HG03432 (cell line): ENCODE data around the gene KRABD2.
"Not testable (repeated sequence)": the region's sequence is repeated elsewhere in the genome, so short reads cannot be mapped to it uniquely, and the experiment has no call there.

Experiments
- ATAC-seq: cut with Tn5 transposase; IDR thresholded peaks from one replicate; pipeline ENCODE4 v1.9.1; 2021; ENCODE audit warnings: mild to moderate bottlenecking, moderate library complexity; ENCODE audit not compliant: unreplicated experiment

KRABD2 gene

DNA sequence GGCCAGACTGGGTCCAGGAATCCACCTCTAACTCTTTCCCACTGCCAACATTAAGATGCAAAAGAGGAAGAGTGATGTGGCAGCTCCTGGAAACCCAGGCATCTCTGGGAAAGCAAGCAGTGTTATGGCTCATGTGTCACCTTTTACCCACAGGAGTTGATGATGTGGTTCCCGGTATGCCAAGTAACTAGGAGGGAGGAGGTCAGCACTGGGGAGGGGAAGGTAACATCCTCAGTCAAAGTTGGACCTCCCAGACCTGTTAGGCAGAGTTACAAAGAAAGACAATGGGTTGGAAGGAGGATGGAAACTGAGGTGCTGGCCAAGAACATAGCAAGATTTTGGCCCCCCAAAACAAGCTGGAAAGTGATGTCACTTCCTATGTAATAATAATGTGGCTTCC lies 11.4 kb downstream of the KRABD2 start:
- no peak for ATAC-seq

DNA sequence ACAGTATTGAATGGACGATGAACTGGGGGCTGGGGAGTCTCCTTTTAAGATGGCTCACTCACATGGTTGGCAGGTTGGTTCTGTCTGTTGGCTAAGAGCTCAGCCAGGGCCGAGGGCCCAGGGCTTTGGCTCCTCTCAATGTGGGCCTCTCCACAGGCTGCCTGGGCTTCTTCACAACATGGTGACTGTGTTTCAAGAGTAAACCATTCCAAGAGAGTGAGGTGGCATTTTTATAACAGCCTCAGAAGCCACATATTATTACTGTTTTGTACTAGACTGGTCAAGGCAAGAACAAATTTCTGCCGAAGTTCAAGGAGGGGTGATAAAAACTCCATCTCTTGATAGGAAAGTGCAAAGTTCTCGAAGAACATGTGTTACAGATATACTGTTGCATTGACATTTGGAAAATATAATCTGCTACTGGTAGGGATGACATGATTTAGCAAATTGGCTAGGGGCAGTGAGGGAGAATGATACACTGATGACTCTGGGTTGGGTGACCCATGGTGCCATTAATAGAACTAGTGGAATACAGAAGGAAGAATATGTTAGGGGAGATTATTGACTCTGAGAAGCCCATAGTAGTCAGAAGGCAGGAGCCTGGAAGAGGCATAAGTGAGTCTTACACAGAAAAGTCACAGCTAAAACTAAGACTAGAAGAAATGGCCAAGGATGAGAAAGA lies 13.7 kb downstream of the KRABD2 start:
- ATAC-seq: no peak

DNA sequence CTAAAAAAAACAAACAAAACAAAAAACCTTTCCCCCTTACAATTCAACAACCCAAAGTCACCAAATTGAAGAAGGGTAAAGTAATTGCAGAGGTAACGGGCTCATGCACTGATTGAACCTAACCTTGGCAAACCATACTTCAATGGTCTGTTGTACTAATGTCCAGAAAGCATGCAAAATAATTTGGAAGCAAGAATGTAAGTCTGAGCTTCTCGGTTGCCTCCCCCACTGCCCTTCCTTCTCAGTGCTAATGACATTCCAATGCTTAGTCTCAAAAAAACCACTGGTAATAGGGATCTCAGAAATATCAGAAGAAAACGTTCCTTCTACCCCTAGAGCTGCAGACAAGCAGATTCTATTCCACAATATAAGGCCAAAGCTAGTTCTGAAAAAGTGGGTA lies 15.8 kb downstream of the KRABD2 start:
- no peak for ATAC-seq

DNA sequence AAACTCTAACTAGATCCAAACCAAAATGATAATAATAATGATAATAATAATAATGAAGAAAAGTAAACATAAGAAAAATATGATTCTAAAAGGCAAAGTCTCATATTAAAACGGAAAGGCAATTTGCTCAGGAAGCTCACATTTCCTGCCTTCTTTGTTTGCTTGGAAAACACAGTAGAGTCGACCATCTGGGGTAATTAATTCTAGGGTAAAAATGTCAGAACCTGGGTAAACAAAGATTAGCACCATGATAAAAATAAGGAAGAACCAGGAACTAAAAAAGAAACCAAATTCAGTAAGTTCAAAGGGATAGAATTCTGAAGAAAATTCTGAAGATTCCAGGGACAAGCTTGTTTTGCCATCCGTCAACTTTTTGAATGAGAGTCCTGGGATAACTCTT lies 16.2 kb downstream of the KRABD2 start:
- no peak for ATAC-seq

DNA sequence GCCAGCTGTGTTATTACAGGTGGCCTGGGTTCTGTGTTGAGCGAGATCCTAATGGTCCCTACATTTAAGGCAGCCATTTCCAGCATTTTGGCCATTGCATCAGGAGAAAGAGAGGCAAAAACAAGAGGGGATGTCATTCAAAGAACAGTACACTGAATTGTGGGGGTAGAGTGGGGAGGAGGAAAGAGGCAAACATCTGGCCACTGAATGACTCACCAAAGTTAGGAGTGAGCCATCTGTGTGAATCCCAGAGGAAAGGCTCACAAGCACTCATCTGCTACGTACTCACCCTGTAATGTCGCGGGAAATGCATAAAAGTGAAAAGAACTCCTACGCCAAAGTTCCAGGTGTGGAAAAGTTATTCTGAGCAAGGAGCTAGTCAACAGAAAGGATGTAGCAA lies 16.7 kb downstream of the KRABD2 start:
- ATAC-seq: no peak

DNA sequence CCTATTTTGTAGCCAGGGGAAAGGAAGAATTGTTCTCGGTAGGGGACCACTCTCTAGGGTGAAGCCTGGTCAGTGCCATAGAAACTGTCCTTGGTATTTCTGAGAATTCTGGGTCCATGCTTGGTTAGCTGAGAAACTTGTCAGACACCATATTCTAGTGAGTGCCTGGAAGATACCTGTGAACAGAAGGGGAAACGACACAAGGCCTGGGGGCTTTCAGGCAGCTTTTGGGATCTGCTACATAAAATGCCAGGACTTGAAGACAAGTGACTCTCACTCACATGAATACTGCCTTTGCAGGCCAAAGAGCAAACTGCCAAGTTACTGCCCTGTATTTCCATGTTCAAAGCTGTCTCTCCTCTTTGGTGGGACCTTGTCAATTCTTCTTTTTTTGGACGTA lies 18.6 kb downstream of the KRABD2 start:
- ATAC-seq: no peak

DNA sequence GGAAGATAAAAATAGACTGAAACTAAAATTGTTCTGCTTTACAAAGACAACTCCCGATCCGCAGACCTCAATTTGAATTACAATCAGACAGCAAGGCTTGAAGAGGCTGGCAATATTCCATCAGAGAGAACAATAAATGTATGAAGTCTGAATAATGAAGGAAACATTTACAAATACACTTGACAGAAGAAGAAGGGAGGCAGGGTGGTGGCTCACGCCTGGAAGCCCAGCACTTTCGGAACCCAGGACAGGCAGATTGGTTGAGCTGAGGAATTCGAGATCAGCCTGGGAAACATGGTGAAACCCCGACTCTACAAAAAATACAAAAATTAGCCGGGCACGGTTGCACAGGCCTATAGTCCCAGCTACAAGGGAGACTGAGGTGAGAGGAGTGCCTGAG lies 22.3 kb downstream of the KRABD2 start:
- ATAC-seq: no peak

DNA sequence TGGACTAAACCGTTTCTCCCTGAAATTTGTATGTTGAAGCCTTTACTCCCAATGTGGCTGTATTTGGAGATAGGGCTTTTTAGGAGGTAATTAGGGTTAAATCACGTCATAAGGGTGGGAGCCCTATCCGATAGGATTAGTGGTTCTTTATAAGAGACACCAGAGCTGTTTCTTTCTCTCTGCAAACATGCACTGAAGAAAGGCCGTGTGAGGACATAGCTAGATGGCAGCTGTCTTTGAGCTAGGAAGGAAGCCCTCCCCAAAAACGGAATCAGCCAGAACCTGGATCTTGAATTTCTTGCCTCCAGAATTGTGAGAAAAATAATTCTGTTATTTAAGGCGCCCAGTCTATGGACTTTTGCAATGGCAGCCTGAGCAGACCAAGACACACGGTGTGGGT lies 22.8 kb downstream of the KRABD2 start:
- ATAC-seq: no peak

DNA sequence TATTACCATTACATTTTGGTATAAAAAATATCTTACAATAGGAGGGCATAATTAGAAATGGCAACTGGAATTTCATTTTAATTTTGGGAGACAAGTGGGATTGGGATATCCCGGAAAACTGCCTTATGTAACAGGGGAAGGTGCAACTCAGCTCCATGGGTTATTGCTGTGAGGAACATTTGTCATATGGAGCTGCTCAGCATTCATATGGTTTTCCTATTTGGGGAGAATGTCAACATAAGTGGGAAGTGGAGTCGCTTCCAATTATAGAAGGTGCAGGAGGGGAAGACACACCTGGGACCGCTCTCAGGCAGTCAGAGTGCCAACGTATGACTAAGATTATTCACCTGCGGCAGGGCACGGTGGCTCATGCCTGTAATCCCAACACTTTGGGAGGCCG lies 26.2 kb downstream of the KRABD2 start:
- no peak for ATAC-seq

DNA sequence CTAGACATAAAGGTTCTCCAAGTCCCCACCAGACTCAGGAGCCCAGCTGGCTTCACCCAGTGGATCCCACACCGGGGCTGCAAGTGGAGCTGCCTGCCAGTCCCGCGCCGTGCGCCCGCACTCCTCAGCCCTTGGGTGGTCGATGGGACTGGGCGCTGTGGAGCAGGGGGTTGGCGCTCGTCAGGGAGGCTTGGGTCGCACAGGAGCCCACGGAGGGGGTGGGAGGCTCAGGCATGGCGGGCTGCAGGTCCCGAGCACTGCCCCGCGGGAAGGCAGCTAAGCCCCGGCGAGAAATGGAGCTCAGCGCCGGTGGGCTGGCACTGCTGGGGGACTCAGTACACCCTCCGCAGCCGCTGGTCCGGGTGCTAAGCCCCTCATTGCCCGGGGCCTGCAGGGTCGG lies 29.5 kb downstream of the KRABD2 start:
- not testable (repeated sequence) for ATAC-seq

DNA sequence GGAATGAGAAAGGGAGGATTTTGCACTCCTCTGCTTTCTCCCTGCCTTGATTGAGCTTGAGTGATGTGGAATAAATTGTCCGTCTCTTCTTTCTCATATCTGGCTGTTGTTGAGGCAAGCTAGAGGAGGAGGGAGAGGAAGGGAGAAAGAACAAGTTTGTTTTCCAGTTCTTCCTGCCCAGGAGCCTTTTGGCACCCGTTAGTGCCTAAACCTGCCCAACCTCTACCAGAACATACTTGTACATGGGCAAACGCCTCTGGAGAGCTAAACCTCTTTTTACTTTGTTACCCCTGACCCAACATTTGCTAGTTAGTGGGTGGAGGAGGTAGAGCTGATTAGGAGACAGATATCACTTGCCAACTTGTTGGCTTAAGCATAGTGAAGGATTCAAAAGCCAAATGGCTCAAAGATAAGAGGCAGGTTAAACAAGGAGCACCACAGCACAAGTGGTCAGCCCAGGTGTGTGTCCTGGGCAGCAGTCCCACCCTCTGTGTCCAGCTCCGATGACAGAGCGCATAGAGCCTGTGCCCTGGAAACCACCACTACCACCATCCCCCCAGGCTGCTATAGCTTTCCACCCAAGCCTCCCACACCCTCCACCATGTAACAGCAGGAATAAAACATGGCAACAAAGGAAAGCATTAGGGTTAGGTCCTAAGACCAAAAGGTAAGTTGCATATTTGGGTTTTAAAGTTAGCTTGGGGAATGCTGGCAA lies 30.4 kb downstream of the KRABD2 start:
- no peak for ATAC-seq

DNA sequence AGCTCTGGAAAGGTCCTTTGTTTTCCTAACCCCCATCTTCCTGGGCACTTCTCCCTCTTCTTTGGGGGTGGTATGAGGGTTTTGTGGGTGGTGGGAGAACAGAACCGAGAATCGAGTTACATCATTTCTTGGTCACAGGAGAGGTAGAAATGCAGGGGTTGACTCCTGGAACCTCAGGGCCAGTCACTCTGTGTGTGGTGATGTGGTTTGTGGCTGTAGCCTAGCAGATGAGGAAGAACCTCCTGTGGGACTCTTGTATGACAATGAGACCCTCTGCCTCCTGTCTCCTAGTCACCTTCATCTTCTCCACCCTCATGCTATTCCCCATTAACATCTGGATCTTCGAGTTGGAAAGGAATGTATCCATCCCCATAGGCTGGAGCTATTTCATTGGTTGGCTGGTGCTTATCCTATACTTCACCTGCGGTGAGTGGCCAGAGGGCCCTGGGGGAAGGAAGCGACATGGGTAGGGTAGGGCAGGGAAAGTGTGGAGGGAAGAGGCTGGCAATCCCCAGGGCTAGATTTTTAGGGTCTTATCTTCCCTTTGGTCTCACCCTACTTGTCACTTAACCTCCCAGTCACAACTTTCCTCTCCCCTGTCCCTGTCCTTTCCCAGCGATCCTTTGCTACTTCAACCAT lies 31.3 kb downstream of the KRABD2 start:
- ATAC-seq: no peak

DNA sequence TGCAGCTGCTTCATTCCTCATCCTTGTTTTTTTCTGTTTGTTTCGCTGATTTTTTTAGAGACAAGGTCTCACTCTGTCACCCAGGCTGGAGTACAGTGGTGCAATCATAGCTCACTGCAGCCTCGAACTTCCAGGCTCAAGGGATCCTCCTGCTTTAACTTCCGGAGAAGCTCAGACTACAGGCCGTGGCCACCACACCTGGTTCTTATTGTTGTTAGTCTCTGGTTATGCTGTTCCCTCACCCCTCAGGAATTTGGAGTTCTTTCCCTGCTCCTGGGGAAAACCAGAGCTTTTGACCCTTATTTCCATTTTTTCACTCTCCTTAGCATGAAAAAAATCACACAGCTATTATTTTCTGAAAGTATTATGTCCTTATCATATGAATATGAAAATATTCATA lies 35.0 kb downstream of the KRABD2 start:
- no peak for ATAC-seq

DNA sequence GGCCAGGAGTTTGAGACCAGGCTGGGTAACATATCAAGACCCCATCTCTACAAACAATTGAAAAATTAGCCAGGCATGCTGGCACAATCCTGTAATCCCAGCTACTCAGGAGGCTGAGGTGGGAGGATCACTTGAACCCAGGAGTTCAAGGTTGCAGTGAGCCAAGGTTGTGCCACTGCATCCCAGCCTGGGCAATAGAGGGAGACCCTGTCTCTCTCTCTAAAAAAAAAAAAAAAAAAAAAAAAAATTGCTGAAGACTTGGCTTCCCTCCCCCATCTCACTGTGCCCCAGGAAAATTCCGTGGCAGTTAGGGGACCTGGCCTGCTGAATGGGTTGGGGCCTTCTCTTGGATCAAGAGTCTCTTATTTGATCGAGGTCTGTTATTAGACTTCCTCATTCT lies 37.0 kb downstream of the KRABD2 start, which contains the start of gene ODF4:
TSS of gene ODF4 (plus strand) at position 301 of the 400 bp plus-strand sequence. CDS start 212 bp downstream, outside the sequence.
- ATAC-seq: no peak

DNA sequence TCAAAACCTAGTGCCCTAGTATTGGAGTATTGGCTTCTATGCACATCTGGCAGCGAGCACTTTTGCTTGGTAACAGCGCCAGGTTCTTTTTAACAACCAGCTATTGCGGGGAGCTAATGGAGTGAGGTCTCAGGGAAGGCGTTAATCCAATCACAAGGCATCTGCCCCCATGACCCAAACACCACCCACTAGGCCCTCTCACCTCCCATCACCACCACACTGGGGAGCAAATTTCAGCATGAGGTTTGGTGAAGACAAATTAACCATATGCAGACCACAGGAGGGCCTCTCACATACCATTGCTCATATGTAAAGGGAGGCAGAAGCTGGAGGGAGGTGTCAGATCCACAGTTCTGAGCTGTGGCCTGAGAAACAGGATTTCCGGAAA lies 37.8 kb downstream of the KRABD2 start:
- ATAC-seq: no peak

DNA sequence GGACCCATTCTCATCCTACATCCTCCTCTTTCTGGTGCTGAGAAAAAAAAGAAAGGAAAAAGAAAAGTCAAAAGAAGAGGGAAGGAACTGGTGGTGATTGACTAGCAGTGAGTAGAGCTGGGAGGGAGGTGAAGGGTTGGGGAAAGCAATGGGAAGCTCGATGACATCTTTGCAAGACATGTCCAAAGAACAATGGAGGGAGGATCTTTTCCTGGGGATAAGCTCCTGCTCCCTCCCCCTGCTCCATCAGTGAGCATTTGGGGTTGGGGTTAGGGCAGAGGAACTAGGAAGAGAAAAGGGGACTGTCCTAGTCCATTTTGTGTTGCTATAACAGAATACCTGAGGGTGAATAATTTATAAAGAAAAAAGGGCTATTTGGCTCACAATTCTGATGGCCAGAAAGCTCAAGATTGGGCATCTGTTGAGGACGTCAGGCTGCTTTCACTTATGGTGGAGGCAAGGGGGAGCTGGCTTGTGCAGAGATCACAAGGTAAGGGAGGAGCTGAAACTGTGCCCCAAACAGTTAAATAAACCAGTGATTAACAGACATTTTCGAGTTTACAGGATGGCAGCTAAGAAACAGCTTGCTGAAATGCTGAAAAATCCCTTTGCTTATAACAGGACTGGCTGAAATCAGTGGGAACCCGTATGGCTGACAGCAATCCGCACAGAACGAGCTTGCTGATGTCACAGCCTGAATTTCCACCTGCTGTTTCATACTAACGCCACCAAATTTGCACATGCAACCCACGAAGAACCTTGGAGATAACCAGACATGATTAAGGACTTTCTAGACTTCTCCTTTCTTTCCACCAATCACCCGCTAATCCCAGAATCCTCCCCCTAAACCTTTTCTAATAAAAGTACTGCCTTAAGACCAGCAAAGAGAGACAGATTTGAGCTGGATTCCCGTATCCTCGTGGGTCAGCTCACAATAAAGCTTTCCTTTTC lies 38.4 kb downstream of the KRABD2 start:
- no peak for ATAC-seq

DNA sequence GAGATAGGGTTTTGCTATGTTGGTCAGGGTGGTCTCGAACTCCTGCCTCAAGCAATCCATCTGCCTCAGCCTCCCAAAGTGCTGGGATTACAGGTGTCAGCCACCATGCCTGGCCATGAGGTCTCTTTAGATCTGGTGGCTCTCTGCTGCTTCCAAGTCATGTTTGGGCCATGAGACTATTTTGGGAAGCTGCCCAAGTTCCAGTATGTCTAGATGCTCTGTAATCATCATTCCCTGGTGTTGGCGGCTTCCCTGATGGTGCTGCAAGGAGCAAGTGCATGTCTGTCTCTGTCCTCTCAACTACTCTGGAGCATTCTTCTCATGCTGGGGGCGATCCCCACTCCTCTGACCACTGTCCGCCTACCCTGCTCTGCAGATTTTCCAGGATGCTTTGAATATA lies 43.2 kb downstream of the KRABD2 start:
- no peak for ATAC-seq

DNA sequence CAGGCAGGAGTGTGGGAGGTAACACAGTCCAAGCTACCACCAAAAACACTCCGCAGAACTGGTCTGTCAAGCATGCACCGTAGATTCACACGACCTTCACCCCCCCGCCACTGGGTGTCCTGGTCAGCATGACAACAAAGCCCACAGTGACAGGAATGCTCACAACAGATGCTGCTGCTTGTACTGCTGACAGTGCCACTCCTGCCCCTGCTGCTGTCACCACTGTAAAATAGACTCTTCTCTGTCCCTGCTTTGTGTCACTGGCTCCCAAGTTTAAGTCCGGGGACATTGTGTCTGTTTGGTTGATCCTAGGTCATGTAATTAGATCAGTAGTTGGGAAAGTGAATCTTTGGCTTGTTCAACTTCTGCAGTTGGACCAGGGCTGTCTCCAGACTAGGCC lies 43.8 kb downstream of the KRABD2 start:
- ATAC-seq: no peak

DNA sequence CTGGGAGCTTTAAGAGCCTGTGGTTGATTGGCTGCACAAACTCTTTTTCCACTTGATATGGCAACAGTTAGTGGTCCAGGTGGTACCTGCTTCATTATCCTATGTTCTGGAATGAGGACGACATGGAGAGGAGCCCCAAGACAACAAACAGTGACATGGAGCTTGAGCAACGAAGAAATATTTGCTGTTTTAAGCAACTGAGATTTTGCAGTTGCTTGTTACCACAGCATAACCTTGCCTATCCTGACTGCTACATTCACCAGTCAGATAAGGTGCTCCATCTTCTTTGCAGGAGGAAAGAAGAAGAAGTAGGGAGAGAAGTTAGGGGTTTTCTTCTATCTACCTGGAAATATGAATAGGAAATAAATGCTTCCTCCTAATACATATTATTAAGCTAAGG lies 44.4 kb downstream of the KRABD2 start:
- ATAC-seq: no peak

DNA sequence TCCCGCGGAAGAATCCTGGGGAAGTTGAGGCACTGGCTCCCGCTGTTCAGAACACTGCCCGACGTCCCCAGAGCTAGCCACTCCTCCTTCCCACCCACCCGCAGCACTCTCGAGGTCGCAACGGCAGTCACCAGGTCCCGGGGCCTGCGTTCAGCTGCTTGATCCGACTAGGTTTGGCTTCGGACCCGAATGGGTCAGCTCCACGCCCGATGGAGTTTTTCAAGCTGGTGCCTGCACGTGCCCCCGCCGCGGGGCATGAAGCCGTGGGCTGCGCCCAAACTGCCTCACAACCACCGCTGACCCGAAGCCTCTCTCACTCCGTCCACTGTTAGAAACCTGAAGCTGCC lies 49.2 kb downstream of the KRABD2 start:
- no peak for ATAC-seq
